Activated naive CD8-positive, alpha-beta T cell treated with anti-CD3 and anti-CD28 coated beads, Interleukin-2, amount 50 U/mL, for 24 hours (primary cell): ENCODE measurements around the gene POLG.

ENCODE experiments used
- ATAC-seq: fragments of 150-1000 bp; cut with Tn5 transposase; one replicate; pipeline ENCODE4 v1.10.0; 2021
- DNase-seq: peaks from one replicate; pipeline ENCODE4 v3.0.0; 2021
- H3K27ac Mint-ChIP-seq: one replicate; pipeline ENCODE4 v1.8.0; 2021; ENCODE audit warnings: mild to moderate bottlenecking, mixed read lengths
- H3K27me3 Mint-ChIP-seq: one replicate; pipeline ENCODE4 v1.8.0; 2021; ENCODE audit warnings: mixed read lengths
- H3K36me3 Mint-ChIP-seq: one replicate; pipeline ENCODE4 v1.8.0; 2021; ENCODE audit warnings: low read depth, mixed read lengths
- H3K4me1 Mint-ChIP-seq: one replicate; pipeline ENCODE4 v1.8.0; 2021; ENCODE audit warnings: mixed read lengths
- H3K4me3 Mint-ChIP-seq: one replicate; pipeline ENCODE4 v1.8.0; 2021; ENCODE audit warnings: mild to moderate bottlenecking, moderate library complexity, mixed read lengths
- H3K9me3 Mint-ChIP-seq: one replicate; pipeline ENCODE4 v1.8.0; 2021; ENCODE audit warnings: mixed read lengths

The POLG gene

DNA sequence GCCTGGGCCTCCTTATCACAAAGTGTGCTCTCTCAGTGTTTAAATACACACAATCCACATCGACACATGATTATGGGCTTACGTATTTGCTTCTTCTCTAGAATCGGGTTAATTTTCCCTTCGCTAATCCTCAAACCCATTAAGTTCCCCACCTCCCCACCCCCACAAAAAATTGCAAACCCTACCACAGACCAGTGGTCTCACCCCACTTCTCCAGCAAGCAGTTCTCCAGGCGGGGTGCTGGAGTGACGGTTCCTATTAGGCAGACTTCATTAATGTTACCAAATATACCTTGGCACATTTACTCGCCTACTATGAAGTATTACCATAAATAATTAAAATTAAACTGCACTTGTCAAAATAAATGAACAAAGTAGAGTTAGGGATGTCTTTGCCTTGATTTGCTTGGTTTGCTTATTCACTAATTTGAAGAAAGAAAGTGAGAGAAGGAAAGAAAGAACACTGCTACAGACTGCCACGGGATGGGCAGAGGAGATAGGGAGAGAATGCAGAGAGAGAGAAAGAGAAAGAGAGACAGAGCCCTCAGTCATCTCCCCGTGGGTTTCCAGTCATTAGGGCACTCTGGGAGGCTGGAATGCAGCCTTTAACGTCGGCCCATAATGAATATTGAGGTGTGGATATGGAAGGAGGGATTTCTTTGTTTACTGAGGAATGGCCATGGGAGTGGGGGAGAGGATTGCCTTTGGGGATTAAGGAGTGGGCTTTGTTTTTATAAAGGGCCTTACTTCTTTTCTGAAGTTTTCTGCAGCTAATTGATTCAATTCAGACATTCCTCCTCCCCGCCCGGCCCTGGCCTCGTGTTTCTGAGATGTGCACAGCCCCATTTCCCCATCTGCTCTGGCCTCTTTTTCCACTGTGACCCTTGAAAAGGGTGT lies 39.7 kb upstream of the POLG start:
- H3K27ac Mint-ChIP-seq = no peak overlapping the region
- no peak for DNase-seq
- no peak for ATAC-seq
- peaks cover 80% of the 10 kb centered on the region for H3K27me3 Mint-ChIP-seq
- H3K4me3 Mint-ChIP-seq = no peak overlapping the region
- no peaks in the 10 kb centered on the region for H3K36me3 Mint-ChIP-seq
- H3K4me1 Mint-ChIP-seq = peaks cover 5% of the 10 kb centered on the region
- no peaks in the 10 kb centered on the region for H3K9me3 Mint-ChIP-seq

DNA sequence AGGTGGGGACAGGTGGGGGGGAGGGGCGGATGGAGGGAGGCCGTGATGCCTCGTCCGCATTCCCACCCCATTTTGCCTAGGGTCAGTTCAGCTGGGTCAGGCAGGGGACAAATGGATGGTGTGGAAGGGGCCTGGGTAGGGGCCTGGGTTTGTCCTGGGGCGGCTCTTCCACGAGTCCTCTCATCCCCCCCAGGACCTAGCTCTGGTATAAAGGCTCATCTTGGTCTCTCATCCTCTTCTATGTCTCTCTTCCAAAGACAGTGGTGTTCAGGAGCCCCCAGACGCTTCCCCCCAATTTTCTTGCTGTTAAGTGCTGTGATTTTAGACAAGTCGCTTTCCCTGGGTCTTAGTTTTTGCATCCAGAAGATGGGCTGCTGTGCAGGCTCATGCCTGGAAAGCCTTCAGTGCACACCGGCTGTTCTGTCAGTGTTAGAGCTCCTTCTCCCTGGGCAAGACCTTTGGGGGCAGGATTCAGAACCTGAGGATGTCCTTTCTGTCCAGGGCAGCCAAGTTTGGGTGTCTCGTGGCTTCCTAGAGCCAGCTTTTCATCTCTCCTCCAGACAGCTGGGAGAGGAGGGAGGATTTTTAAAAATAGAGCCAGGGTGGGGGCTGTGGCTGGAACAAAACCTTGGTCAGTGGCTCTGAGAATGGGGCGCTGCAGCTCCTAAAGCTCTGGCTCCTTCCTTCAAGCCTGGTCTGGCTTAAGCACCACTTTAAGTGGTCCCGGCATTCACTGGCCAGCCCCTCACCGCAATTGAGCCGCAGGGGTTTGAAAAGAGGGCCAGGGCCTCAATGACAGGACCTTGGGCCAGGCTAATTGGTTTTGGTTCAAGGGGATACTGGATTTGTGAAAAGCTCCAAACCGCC lies 37.7 kb upstream of the POLG start:
- no peak overlapping the region for H3K4me3 Mint-ChIP-seq
- H3K27ac Mint-ChIP-seq = no peak overlapping the region
- no peak for ATAC-seq

DNA sequence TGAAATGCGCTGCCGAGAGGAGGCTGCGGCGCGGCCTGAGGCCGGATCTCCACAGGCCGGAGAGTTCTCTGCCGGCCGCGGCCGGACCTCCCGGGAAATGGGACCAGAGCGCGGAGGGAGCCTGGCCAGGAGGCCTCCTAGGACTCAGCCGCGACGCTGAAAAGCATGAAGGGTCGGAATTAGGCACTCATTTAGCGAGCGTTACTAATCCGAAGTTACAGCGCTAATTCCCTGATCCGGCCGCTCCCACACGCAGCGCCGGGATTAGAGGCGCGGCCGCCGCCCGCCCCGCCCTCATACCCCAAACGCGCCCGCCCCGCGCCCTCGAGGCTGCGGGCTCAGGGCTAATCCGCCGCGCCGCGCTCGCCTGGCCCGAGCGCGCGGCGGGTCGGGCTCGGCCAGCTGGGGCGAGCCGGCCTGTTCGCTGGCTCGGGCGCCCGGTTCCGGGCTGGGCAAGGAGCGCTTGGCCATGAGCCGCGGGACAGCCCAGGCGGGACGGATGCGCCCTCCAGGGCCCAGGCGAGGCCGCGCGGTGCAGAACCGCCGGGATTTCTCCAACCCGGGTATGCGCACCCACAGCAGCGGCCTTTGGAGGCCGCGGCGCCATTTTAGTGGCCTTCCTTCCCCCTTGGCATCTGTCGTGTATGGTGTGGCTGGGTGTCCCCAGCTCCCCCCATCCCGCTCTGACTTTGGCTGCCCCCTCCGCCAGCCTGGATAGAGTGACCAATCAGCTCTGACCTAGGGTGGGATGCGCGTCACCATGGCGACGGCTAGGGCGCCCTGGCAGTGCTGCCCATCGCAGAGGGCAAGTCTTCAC lies 36.8 kb upstream of the POLG start:
- Mint-ChIP-seq H3K4me3 (no peak overlapping the region), H3K27me3 (peaks cover 81% of the 10 kb centered on the region), H3K4me1 (peaks cover 7% of the 10 kb centered on the region), H3K36me3 (no peaks in the 10 kb centered on the region), H3K27ac (no peak overlapping the region), H3K9me3 (no peaks in the 10 kb centered on the region)
- ATAC-seq = no peak
- no peak for DNase-seq

More for the DNA sequence above, 37.7 kb upstream of the POLG start:
- H3K4me1 Mint-ChIP-seq = peaks cover 3% of the 10 kb centered on the region
- no peaks in the 10 kb centered on the region for H3K9me3 Mint-ChIP-seq
- H3K27me3 Mint-ChIP-seq = peaks cover 81% of the 10 kb centered on the region
- H3K36me3 Mint-ChIP-seq = no peaks in the 10 kb centered on the region
- DNase-seq = no peak

DNA sequence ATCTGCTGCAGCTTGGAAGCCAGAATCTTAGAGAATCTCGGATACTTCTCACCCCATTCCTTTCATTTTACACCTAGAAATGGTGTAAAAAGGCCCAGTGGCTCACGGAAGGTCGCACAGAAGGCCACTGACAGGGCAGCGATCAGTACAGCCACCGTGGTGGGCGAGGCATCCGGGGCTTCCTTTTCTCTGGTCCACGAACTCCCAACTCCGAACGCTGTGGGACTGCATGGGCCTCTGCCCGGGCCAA lies 36.3 kb upstream of the POLG start:
- Mint-ChIP-seq H3K27ac (no peak overlapping the region), H3K27me3 (peaks cover 83% of the 10 kb centered on the region), H3K4me1 (peaks cover 7% of the 10 kb centered on the region), H3K36me3 (no peaks in the 10 kb centered on the region), H3K9me3 (no peaks in the 10 kb centered on the region), H3K4me3 (no peak overlapping the region)
- DNase-seq = no peak
- ATAC-seq = no peak

DNA sequence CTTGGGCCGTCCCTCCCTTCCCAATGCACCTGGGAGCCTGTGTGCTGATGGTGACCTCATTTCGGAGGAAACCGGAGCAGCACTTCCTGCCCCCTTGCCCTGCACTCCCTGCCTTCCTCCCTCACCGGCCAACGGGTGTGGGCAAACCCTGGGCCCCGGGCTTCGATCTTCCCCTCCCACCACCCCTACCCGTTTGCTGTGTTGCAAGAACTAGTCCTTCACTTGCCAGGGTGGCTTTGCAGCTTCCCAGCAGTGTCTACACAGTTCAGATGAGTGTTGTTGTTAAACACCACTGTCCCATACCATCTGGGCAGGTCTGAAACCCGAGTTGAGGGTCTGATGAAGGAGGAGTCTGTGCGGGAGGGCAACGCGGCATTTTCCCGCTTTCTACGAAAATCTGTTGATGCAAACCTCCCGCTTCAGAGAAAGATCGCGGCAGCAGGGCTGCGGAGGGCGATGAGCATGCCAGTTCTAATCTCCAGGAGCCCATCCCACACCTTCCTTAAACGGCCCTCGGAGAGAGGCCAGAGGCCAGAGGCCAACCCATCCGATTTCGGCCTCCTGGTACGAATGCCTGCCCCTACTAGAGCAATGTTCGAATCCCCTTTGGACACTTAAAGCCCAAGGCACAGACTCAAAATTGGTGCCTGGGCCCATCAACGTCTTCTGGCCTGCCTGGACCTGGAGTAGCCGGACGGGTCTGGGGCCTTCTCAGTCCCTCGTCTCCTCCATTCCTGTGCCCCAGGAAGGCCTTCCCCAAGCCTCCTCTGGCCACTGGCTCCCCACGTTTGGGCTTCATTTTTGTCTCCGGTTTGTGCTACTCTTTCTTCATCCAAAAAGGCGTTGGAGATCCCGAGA lies 35.7 kb upstream of the POLG start:
- no peak for ATAC-seq
- Mint-ChIP-seq H3K4me1 (peaks cover 7% of the 10 kb centered on the region), H3K27ac (no peak overlapping the region), H3K36me3 (no peaks in the 10 kb centered on the region), H3K27me3 (peaks cover 83% of the 10 kb centered on the region), H3K9me3 (no peaks in the 10 kb centered on the region), H3K4me3 (no peak overlapping the region)
- DNase-seq = no peak

GRCh38 chr15:89369341-89369947 lies 34.8 kb upstream of the POLG start:
- ATAC-seq = no peak
- Mint-ChIP-seq H3K27ac (no peak overlapping the region), H3K9me3 (no peaks in the 10 kb centered on the region), H3K36me3 (no peaks in the 10 kb centered on the region), H3K27me3 (peaks cover 83% of the 10 kb centered on the region), H3K4me1 (peaks cover 7% of the 10 kb centered on the region), H3K4me3 (no peak overlapping the region)
- DNase-seq = no peak

GRCh38 chr15:89368566-89369223 lies 34.1 kb upstream of the POLG start:
- ATAC-seq (no peak), DNase-seq (no peak)
- Mint-ChIP-seq H3K4me1 (peaks cover 7% of the 10 kb centered on the region), H3K9me3 (no peaks in the 10 kb centered on the region), H3K27ac (no peak overlapping the region), H3K36me3 (no peaks in the 10 kb centered on the region), H3K4me3 (no peak overlapping the region), H3K27me3 (peaks cover 83% of the 10 kb centered on the region)

DNA sequence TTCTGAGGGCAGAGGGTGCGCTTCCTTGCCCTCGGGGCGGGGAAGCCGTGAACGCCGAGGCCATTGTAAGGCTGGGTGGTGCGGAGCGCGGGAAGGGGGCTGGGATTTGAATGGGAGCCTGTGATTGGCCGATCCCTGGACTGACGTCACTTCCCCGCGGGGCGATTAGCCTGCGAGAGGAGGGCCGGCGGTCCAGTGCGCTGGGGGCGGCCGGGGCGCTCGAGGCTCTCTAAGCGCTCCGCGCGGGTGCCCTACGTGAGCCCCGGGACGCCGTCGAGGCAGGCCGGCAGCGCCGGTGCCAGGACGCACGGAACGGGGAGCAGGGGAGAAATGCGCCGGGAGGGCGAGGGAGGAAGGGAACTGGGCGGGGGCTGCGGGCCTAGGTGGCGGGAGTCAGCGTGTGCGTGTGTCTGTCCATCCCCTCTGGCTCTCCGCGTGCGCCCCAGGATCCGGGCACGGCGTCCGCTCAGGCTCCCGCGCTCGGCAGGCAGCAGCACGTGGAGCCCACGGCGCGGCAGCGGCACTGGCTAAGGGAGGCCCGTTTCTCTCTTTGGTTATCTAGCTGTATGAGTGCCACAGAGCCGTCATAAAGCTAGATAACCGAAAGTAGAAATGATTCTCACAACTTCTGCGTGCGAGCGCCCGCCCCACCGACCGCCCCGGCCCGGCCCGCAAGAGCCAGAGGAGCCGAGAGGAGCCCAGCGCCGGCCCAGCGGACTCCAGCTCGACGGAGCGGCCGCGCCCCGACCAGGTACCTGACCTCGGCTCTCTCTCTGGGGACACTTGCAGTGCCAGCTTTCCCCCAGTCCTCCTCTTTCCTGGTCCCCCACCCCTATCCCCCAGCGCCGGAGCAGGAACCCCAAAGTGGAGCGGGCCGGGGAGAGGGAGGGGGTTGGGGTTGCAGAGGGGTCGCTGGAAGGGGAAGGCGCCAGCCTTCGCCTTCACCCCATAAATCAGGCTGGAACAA lies 33.1 kb upstream of the POLG start:
- no peak for DNase-seq
- peaks cover 9% of the 10 kb centered on the region for H3K4me1 Mint-ChIP-seq
- H3K27ac Mint-ChIP-seq = no peak overlapping the region

DNA sequence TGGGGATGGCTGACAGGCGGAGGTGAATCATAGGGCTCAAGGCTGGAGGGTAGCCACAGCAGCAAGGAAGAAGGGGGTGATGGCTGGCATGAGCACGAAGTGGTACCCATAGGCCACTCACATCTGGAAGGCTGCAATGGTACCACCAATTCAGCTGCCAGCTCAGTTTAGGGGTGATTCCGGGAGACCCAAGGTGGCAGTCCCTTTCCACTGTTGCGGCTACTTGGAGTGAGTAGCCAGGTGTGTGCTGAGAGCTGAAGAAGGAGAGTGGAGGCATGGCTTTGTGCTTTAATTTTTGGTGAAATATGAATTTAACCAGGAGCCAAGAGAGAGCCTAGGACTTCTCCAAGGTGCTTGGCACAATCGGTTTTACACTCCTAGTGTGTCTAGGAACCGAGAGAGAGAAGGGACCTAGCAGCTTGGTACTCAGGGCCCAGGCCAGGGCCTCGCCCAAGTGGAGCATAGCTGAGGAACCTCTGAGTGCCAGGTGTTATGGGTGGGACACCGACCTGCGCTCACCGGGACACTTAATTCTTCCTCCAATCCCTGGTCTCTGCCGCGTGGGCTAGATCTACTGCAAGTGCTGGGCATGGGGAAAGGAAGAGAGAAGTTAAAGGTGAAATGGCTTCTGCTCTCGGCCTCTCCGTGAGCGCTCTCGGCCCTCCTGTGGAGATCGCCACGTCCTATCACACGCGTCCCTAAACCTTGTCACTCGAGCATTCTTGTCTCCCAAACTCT lies 32.2 kb upstream of the POLG start:
- H3K36me3 Mint-ChIP-seq = no peaks in the 10 kb centered on the region
- no peak overlapping the region for H3K27ac Mint-ChIP-seq
- H3K9me3 Mint-ChIP-seq = no peaks in the 10 kb centered on the region
- no peak for ATAC-seq
- H3K4me1 Mint-ChIP-seq = peaks cover 10% of the 10 kb centered on the region
- no peak for DNase-seq
- H3K4me3 Mint-ChIP-seq = peak overlapping the region; percentile 5
- H3K27me3 Mint-ChIP-seq = peaks cover 81% of the 10 kb centered on the region

More for the DNA sequence above, 33.1 kb upstream of the POLG start:
- ATAC-seq = peak; percentile 5
- Mint-ChIP-seq H3K4me3 (peak overlapping the region; percentile 5), H3K9me3 (no peaks in the 10 kb centered on the region), H3K36me3 (no peaks in the 10 kb centered on the region), H3K27me3 (peaks cover 85% of the 10 kb centered on the region)

- no peak overlapping the region for H3K4me3 Mint-ChIP-seq
- H3K4me1 Mint-ChIP-seq = peaks cover 18% of the 10 kb centered on the region
- H3K27me3 Mint-ChIP-seq = peaks cover 86% of the 10 kb centered on the region
- H3K9me3 Mint-ChIP-seq = no peaks in the 10 kb centered on the region
- ATAC-seq (no peak), DNase-seq (no peak)
- no peak overlapping the region for H3K27ac Mint-ChIP-seq
- H3K36me3 Mint-ChIP-seq = no peaks in the 10 kb centered on the region
Observed at GRCh38 chr15:89365462-89366065, 30.9 kb upstream of the POLG start.

GRCh38 chr15:89364741-89365450 lies 30.3 kb upstream of the POLG start:
- H3K4me1 Mint-ChIP-seq = peaks cover 16% of the 10 kb centered on the region
- DNase-seq (no peak), ATAC-seq (no peak)
- H3K27ac Mint-ChIP-seq = no peak overlapping the region
- H3K9me3 Mint-ChIP-seq = no peaks in the 10 kb centered on the region
- no peak overlapping the region for H3K4me3 Mint-ChIP-seq
- peaks cover 85% of the 10 kb centered on the region for H3K27me3 Mint-ChIP-seq
- H3K36me3 Mint-ChIP-seq = no peaks in the 10 kb centered on the region
